CD4-positive, CD25-positive, alpha-beta regulatory T cell (primary cell): ENCODE results near the gene AOAH. TPM values are rescaled to one million over a fixed set of nuclear protein-coding genes. Genes with fewer than 3 reads are reported as not detected.
A peak's percentile ranks its signal among the peaks of the same experiment; 100 is the strongest.

Source experiments
- ATAC-seq, 2 donors: fragments of 150-1000 bp; cut with Tn5 transposase; one replicate each; pipeline ENCODE4 v1.10.0; 2021; ENCODE audit warnings: low read depth in 2 of 2, moderate number of reproducible peaks in 2 of 2, moderate library complexity in 1 of 2
- DNase-seq, 3 donors: peaks; one replicate each; pipeline versions ENCODE4 v3.0.0 to v3.0.0-alpha.2; 2012 to 2022; ENCODE audit warnings: mixed read lengths in 1 of 3
- H3K27ac ChIP-seq: one replicate; pipeline ENCODE4 v1.7.0; 2013; ENCODE audit warnings: mild to moderate bottlenecking, low read length; ENCODE audit not compliant: insufficient read depth, poor library complexity, severe bottlenecking
- H3K27me3 ChIP-seq: one replicate; pipeline ENCODE4 v1.7.0; 2013; ENCODE audit warnings: low read length; ENCODE audit not compliant: control insufficient read depth, insufficient read depth
- H3K36me3 ChIP-seq: one replicate; pipeline ENCODE4 v1.7.0; 2013; ENCODE audit warnings: mild to moderate bottlenecking, low read length, moderate library complexity; ENCODE audit not compliant: control insufficient read depth, insufficient read depth
- H3K4me1 ChIP-seq: 2 replicates; pipeline ENCODE4 v1.7.0; 2013; ENCODE audit warnings: mild to moderate bottlenecking, low read length; ENCODE audit not compliant: insufficient read depth, control insufficient read depth, poor library complexity, severe bottlenecking
- H3K4me3 ChIP-seq: one replicate; pipeline ENCODE4 v1.7.0; 2013; ENCODE audit warnings: low read depth, mild to moderate bottlenecking, low read length, moderate library complexity
- H3K9me3 ChIP-seq, 2 experiments: 1 replicate in 1 of 2; 2 replicates in 1 of 2; pipeline ENCODE4 v1.7.0; 2013; ENCODE audit warnings: low read length in 2 of 2, mild to moderate bottlenecking in 1 of 2, moderate library complexity in 1 of 2; ENCODE audit not compliant: control insufficient read depth in 2 of 2
- H3K27ac Mint-ChIP-seq, 3 donors: one replicate each; pipeline ENCODE4 v1.8.0; 2020 to 2022; ENCODE audit warnings: mild to moderate bottlenecking in 3 of 3, mixed read lengths in 3 of 3, moderate library complexity in 2 of 3
- H3K27me3 Mint-ChIP-seq: one replicate; pipeline ENCODE4 v1.8.0; 2022; ENCODE audit warnings: mild to moderate bottlenecking, mixed read lengths
- H3K36me3 Mint-ChIP-seq: one replicate; pipeline ENCODE4 v1.8.0; 2020; ENCODE audit warnings: mixed read lengths
- H3K4me1 Mint-ChIP-seq, 4 donors: one replicate each; pipeline ENCODE4 v1.8.0; 2020 to 2022; ENCODE audit warnings: mixed read lengths in 4 of 4, mild to moderate bottlenecking in 1 of 4
- H3K4me3 Mint-ChIP-seq, 4 donors: one replicate each; pipeline ENCODE4 v1.8.0; 2020 to 2022; ENCODE audit warnings: mild to moderate bottlenecking in 4 of 4, mixed read lengths in 4 of 4, moderate library complexity in 3 of 4
- H3K9me3 Mint-ChIP-seq, 7 donors: one replicate each; pipeline ENCODE4 v1.8.0; 2020 to 2022; ENCODE audit warnings: mixed read lengths in 7 of 7, mild to moderate bottlenecking in 3 of 7, moderate library complexity in 2 of 7
- polyA plus RNA-seq, 4 donors: library from polyadenylated mRNA; unstranded; fragments of 300-500 nt; fragmentation: Illumina TruSeq; gene quantifications; one replicate each; pipeline ENCODE4 v1.2.3, GENCODE V29; 2021
- total RNA-seq: library from RNA; stranded (reverse); gene quantifications from one replicate; pipeline ENCODE4 v1.2.3, GENCODE V29; 2022

AOAH gene
- total and polyA plus RNA-seq, 5 donors from 2014 or later = 0.46 to 5.7 (median 1.5) TPM

GRCh38 chr7:36620166-36620708 is 104.1 kb downstream of the AOAH start:
- Mint-ChIP-seq H3K4me3 (no peak overlapping the region), H3K27ac (no peak overlapping the region), H3K27me3 (peaks cover 13% of the 10 kb centered on the region), H3K4me1 (peaks cover 0 to 10% (median 2%) of the 10 kb centered on the region in 4 donors), H3K36me3 (no peaks in the 10 kb centered on the region), H3K9me3 (no peaks in the 10 kb centered on the region)
- Histone ChIP-seq H3K9me3 (no peaks in the 10 kb centered on the region), H3K4me1 (no peaks in the 10 kb centered on the region), H3K27me3 (no peaks in the 10 kb centered on the region), H3K4me3 (no peak overlapping the region), H3K36me3 (no peaks in the 10 kb centered on the region), H3K27ac (no peak overlapping the region)
- ATAC-seq = no peak
- no peak for DNase-seq

DNA sequence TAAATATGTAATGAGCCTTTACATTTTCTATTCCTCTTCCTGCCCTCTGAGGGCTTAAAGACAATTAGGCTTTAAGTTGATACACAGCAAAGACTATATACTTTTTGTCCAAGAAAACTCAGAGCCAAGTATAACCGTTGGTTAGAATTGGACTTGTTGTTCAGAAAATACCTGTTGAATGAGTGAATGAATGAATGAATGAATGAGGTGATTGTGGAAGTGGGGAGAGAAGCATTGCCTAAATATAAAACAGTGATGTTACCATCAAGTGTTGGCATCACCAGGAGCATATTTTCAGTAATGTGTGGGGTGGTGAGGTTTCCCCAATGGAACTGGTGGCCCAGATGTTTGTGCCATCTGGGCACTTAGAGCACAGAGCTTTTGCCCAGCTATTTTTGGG is 106.9 kb downstream of the AOAH start:
- Mint-ChIP-seq H3K4me1 (peaks cover 0 to 15% (median 4%) of the 10 kb centered on the region in 4 donors), H3K4me3 (no peak overlapping the region), H3K36me3 (no peaks in the 10 kb centered on the region), H3K27ac (no peak overlapping the region), H3K27me3 (peaks cover 23% of the 10 kb centered on the region), H3K9me3 (peaks cover 0 to 3% (median 0%) of the 10 kb centered on the region in 7 donors)
- no peak overlapping the region for H3K4me3 ChIP-seq
- DNase-seq (no peak), ATAC-seq (no peak)
- H3K27ac ChIP-seq = no peak overlapping the region
- no peaks in the 10 kb centered on the region for H3K36me3 ChIP-seq
- H3K9me3 ChIP-seq = no peaks in the 10 kb centered on the region
- H3K27me3 ChIP-seq = no peaks in the 10 kb centered on the region
- no peaks in the 10 kb centered on the region for H3K4me1 ChIP-seq

GRCh38 chr7:36615852-36616540 is 108.3 kb downstream of the AOAH start:
- Histone ChIP-seq H3K27me3 (no peaks in the 10 kb centered on the region), H3K27ac (no peak overlapping the region), H3K36me3 (no peaks in the 10 kb centered on the region), H3K4me1 (no peaks in the 10 kb centered on the region), H3K4me3 (no peak overlapping the region), H3K9me3 (no peaks in the 10 kb centered on the region)
- H3K4me1 Mint-ChIP-seq = peaks cover 0 to 5% (median 2%) of the 10 kb centered on the region in 4 donors
- H3K27ac Mint-ChIP-seq = peak overlapping the region in 1 of 3 donors; percentile 52
- ATAC-seq = no peak
- H3K36me3 Mint-ChIP-seq = no peaks in the 10 kb centered on the region
- H3K27me3 Mint-ChIP-seq = peaks cover 27% of the 10 kb centered on the region
- peaks cover 0 to 3% (median 0%) of the 10 kb centered on the region in 7 donors for H3K9me3 Mint-ChIP-seq
- no peak overlapping the region for H3K4me3 Mint-ChIP-seq
- DNase-seq = no peak

- H3K27me3 Mint-ChIP-seq = peaks cover 31% of the 10 kb centered on the region
- H3K4me1 ChIP-seq = no peaks in the 10 kb centered on the region
- peaks cover 0 to 3% (median 0%) of the 10 kb centered on the region in 7 donors for H3K9me3 Mint-ChIP-seq
- no peak overlapping the region for H3K27ac Mint-ChIP-seq
- no peak overlapping the region for H3K4me3 Mint-ChIP-seq
- DNase-seq (no peak), ATAC-seq (no peak)
- H3K36me3 Mint-ChIP-seq = no peaks in the 10 kb centered on the region
- no peak overlapping the region for H3K4me3 ChIP-seq
- no peak overlapping the region for H3K27ac ChIP-seq
- H3K4me1 Mint-ChIP-seq = peaks cover 0 to 5% (median 2%) of the 10 kb centered on the region in 4 donors
- no peaks in the 10 kb centered on the region for H3K36me3 ChIP-seq
- H3K27me3 ChIP-seq = no peaks in the 10 kb centered on the region
- H3K9me3 ChIP-seq = no peaks in the 10 kb centered on the region
Observed at GRCh38 chr7:36614959-36615358, 109.3 kb downstream of the AOAH start.

DNA sequence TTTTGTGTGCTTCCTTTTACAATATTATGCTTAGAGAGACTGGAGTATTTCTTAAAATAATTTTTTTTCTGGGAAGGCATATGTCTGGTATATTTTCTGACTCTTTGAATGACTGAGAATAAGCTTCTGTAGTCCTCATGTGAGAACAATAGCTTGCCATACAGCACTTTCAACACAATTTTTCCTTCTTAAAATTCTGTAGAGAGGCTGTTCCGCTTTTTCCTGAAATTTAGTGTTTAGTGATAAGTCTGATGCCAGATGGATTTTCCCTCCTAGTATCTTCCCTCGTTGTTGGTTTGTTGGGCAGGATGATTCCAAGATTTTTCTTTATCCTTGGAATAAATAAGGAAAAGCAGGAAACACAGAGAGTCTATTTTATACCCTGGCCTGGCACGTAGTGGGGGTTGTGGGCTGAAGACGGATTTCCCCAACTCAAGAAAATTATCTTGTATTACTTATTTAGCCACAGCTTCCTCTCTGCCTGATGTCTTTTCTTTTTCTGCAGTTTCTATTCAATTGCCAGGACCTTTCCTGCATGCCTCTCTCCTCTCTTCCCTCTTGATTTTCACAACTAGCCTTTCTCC is 111.2 kb downstream of the AOAH start:
- Histone ChIP-seq H3K36me3 (no peaks in the 10 kb centered on the region), H3K9me3 (no peaks in the 10 kb centered on the region), H3K27me3 (no peaks in the 10 kb centered on the region), H3K27ac (no peak overlapping the region), H3K4me3 (no peak overlapping the region), H3K4me1 (no peaks in the 10 kb centered on the region)
- H3K4me1 Mint-ChIP-seq = peaks cover 0 to 5% (median 2%) of the 10 kb centered on the region in 4 donors
- ATAC-seq = no peak
- no peak for DNase-seq
- H3K4me3 Mint-ChIP-seq = no peak overlapping the region
- peaks cover 0 to 4% (median 0%) of the 10 kb centered on the region in 7 donors for H3K9me3 Mint-ChIP-seq
- peaks cover 42% of the 10 kb centered on the region for H3K27me3 Mint-ChIP-seq
- H3K27ac Mint-ChIP-seq = peak overlapping the region in 2 of 3 donors; percentile 12 to 15
- no peaks in the 10 kb centered on the region for H3K36me3 Mint-ChIP-seq

DNA sequence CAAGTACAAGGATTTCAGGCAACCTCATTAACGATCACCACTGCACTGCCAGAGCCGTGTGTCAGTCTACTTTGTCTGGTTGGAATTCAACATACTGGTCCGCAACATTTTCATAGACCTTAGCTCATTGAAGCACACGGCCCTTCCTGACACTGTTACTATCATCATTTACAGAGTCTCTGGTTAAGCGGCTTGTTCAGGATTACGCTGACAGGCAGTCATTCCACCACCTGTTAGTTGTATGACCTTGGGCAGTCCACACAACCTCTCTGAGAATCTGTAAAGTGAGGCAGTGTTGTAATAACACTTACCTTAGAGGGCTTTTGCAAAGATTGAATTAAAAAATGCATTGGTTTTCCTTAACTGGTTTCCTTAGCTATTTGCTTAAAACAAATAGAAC is 112.6 kb downstream of the AOAH start:
- H3K4me1 ChIP-seq = no peaks in the 10 kb centered on the region
- Mint-ChIP-seq H3K9me3 (peaks cover 0 to 4% (median 0%) of the 10 kb centered on the region in 7 donors), H3K27me3 (peaks cover 35% of the 10 kb centered on the region), H3K36me3 (no peaks in the 10 kb centered on the region), H3K4me1 (peaks cover 0 to 8% (median 3%) of the 10 kb centered on the region in 4 donors), H3K27ac (no peak overlapping the region), H3K4me3 (no peak overlapping the region)
- DNase-seq (no peak), ATAC-seq (no peak)
- H3K27me3 ChIP-seq = no peaks in the 10 kb centered on the region
- no peak overlapping the region for H3K27ac ChIP-seq
- no peaks in the 10 kb centered on the region for H3K36me3 ChIP-seq
- no peak overlapping the region for H3K4me3 ChIP-seq
- no peaks in the 10 kb centered on the region for H3K9me3 ChIP-seq

GRCh38 chr7:36607721-36608095 is 116.6 kb downstream of the AOAH start:
- no peak overlapping the region for H3K27ac ChIP-seq
- Mint-ChIP-seq H3K27ac (no peak overlapping the region), H3K27me3 (peaks cover 28% of the 10 kb centered on the region), H3K36me3 (no peaks in the 10 kb centered on the region), H3K4me3 (no peak overlapping the region), H3K9me3 (peaks cover 0 to 1% (median 0%) of the 10 kb centered on the region in 7 donors), H3K4me1 (peaks cover 0 to 7% (median 4%) of the 10 kb centered on the region in 4 donors)
- ATAC-seq (no peak), DNase-seq (no peak)
- no peaks in the 10 kb centered on the region for H3K9me3 ChIP-seq
- H3K36me3 ChIP-seq = no peaks in the 10 kb centered on the region
- no peak overlapping the region for H3K4me3 ChIP-seq
- no peaks in the 10 kb centered on the region for H3K27me3 ChIP-seq
- H3K4me1 ChIP-seq = no peaks in the 10 kb centered on the region
